HAP-1 (cell line): ENCODE measurements around the gene TOMM6.
"Not testable (repeated sequence)": the region's sequence is repeated elsewhere in the genome, so short reads cannot be mapped to it uniquely, and the experiment has no call there.

Experiments
- DNase-seq, 2 experiments: peaks; one replicate each; pipeline ENCODE4 v3.0.0-alpha.2; 2016 to 2020; ENCODE audit warnings: low spot score in 2 of 2
- H3K27me3 ChIP-seq: fragments of 250-450 bp; sonication (Bioruptor Pico); 2 replicates; pipeline ENCODE4 v1.5.1; 2020; ENCODE audit warnings: low read depth, mild to moderate bottlenecking, moderate library complexity
- H3K36me3 ChIP-seq: fragments of 250-450 bp; sonication (Bioruptor Pico); replicated peaks from 2 replicates; pipeline ENCODE4 v1.5.1; 2020; ENCODE audit warnings: mild to moderate bottlenecking
- H3K4me1 ChIP-seq: fragments of 250-450 bp; sonication (Bioruptor Pico); 2 replicates; pipeline ENCODE4 v1.5.1; 2020; ENCODE audit warnings: mild to moderate bottlenecking
- H3K4me3 ChIP-seq: fragments of 250-450 bp; sonication (Bioruptor Pico); 2 replicates; pipeline ENCODE4 v1.5.1; 2020; ENCODE audit warnings: mild to moderate bottlenecking, moderate library complexity
- H3K9me3 ChIP-seq: fragments of 250-450 bp; sonication (Bioruptor Pico); 2 replicates; pipeline ENCODE4 v1.5.1; 2020; ENCODE audit warnings: mild to moderate bottlenecking, moderate library complexity
- in situ Hi-C: fragments of 300-500 bp; cut with MboI; formaldehyde crosslinking; loops from 3 replicates; pipeline ENCODE4 v1.14.3; 2020; ENCODE audit warnings: low sequenced_read_pairs, inconsistent platforms, mixed read lengths

TOMM6 gene

GRCh38 chr6:41811946-41812345 lies 24.5 kb downstream of the TOMM6 start:
- DNase-seq, H3K27me3 ChIP-seq, H3K4me3 ChIP-seq, H3K4me1 ChIP-seq, in situ Hi-C loops, H3K9me3 ChIP-seq, H3K36me3 ChIP-seq: not testable (repeated sequence)

DNA sequence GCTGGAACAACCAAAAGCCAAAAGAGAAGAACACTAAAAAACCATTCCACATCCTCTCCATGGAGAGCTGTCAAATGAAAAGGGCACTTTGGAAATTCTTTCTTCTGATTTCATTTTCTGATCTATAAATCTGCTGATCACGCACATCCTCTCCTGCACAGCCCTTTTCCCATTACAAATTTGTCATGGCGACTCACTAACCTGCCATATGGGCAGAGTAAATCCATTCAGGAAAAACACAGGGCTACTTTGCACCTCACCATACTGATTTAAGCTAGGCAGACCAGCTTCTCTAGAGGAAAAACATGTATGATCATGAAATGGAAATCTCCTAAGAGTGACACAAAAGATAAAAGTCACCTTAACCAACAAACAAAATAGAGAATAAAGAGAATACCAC lies 26.0 kb downstream of the TOMM6 start:
- no peak overlapping the region for H3K4me3 ChIP-seq
- H3K9me3 ChIP-seq, result no peaks in the 10 kb centered on the region
- 0 out of 2 replicates have a peak, but pooled peaks cover 2% of the 10 kb centered on the region for H3K4me1 ChIP-seq
- no peaks in the 10 kb centered on the region; the same call in 1 of the 2 replicates for H3K27me3 ChIP-seq
- no peak for DNase-seq
- in situ Hi-C loops, result no loop called here
- no peaks in the 10 kb centered on the region for H3K36me3 ChIP-seq

DNA sequence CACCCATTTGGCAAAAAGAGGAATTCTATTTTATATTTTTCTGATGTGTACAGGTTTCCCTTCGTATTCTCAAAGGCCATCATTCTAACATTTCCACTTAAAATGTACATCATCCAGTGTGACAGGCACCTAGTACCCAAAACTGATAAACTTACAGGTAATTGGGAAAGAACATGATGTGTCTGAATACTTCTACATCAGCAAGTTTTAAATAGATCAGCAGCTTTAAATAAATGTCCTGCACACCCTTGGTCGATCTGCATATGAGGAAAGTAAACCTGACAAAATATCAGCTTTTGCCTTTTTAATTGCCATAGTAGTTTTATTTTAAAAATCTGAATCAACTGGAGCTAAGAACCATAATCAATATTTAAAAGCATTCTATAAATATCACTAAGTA lies 26.5 kb downstream of the TOMM6 start:
- Histone ChIP-seq H3K9me3 (no peaks in the 10 kb centered on the region), H3K36me3 (no peaks in the 10 kb centered on the region), H3K4me3 (no peak overlapping the region), H3K4me1 (0 out of 2 replicates have a peak, but pooled peaks cover 2% of the 10 kb centered on the region), H3K27me3 (no peaks in the 10 kb centered on the region; the same call in 1 of the 2 replicates)
- in situ Hi-C loops, result no loop called here
- DNase-seq, result no peak

DNA sequence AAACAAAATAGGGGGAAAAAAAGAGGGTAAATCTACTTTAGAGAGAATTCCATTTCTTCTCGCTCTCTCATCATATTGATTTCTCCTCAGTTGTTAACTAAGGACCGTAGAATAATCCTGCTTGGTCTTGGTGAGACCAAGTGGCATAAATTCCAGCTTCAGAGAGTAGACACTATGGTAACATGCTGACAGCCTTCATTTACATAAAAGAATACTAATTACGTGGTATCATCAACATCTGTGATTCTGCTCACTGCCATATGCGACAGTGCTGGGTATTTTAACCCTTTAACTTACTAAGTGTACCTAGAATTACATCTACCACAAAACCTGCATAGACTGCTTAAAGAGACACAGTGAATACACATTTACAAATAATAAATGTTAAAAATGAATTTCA lies 27.1 kb downstream of the TOMM6 start:
- H3K4me1 ChIP-seq, result 0 out of 2 replicates have a peak, but pooled peaks cover 2% of the 10 kb centered on the region
- no peak overlapping the region for H3K4me3 ChIP-seq
- no peak for DNase-seq
- H3K27me3 ChIP-seq, result no peaks in the 10 kb centered on the region; the same call in 1 of the 2 replicates
- H3K9me3 ChIP-seq, result no peaks in the 10 kb centered on the region
- H3K36me3 ChIP-seq, result no peaks in the 10 kb centered on the region
- in situ Hi-C loops, result no loop called here

DNA sequence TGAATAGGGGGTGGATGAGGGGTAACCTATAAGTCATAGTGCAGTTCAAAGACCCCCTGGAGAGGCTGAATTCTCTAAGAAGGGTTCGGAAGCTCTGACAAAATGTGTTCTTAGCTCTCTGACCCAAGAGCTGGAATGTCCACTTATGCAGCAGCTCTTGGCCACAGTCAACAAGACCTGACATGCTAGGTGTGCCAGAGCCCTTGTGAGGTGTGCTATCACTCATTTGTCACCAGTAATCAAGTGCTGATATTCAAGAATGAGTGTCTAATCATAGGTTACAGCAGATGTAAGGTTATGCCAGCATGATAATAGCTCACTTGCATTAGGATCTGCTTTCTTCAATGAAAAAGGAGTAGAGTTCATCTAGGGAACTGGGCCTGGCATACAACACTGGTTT lies 28.1 kb downstream of the TOMM6 start:
- Histone ChIP-seq H3K4me3 (no peak overlapping the region), H3K4me1 (0 out of 2 replicates have a peak, but pooled peaks cover 2% of the 10 kb centered on the region), H3K9me3 (no peaks in the 10 kb centered on the region), H3K27me3 (no peaks in the 10 kb centered on the region; the same call in 1 of the 2 replicates), H3K36me3 (no peaks in the 10 kb centered on the region)
- no peak for DNase-seq
- in situ Hi-C loops, result no loop called here

- H3K27me3 ChIP-seq, result no peaks in the 10 kb centered on the region; the same call in 1 of the 2 replicates
- no peak for DNase-seq
These were observed 31.0 kb downstream of the TOMM6 start for GRCh38 chr6:41818271-41819054.

DNA sequence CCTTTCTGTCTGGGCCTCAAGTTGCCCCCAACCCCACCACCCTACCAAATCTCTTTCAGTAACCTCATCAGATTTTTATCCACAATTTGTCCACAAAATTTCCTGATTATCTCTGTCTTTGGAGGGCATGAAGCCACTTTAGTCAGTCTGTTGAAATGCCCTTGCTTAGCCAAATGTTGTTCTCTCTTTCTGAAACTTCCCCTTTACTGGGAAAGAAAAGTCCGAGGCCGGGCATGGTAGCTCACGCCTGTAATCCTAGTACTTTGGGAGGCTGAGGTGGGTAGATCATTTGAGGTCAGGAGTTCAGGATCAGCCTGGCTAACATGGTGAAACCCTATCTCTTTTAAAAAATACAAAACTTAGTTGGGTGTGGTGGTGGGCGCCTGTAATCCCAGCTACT lies 33.8 kb downstream of the TOMM6 start:
- no peak for DNase-seq
- Histone ChIP-seq H3K4me1 (no peaks in the 10 kb centered on the region), H3K27me3 (no peaks in the 10 kb centered on the region), H3K36me3 (no peaks in the 10 kb centered on the region), H3K9me3 (no peaks in the 10 kb centered on the region), H3K4me3 (no peak overlapping the region)
- in situ Hi-C loops, result no loop called here

More at GRCh38 chr6:41818271-41819054, 31.0 kb downstream of the TOMM6 start:
- Histone ChIP-seq H3K36me3 (no peaks in the 10 kb centered on the region), H3K9me3 (no peaks in the 10 kb centered on the region), H3K4me1 (no peaks in the 10 kb centered on the region), H3K4me3 (no peak overlapping the region)
- in situ Hi-C loops, result no loop called here

GRCh38 chr6:41822021-41822420 lies 34.5 kb downstream of the TOMM6 start:
- Histone ChIP-seq H3K36me3 (no peaks in the 10 kb centered on the region), H3K9me3 (no peaks in the 10 kb centered on the region), H3K4me1 (no peaks in the 10 kb centered on the region), H3K4me3 (no peak overlapping the region), H3K27me3 (no peaks in the 10 kb centered on the region)
- DNase-seq, result no peak
- in situ Hi-C loops, result no loop called here

DNA sequence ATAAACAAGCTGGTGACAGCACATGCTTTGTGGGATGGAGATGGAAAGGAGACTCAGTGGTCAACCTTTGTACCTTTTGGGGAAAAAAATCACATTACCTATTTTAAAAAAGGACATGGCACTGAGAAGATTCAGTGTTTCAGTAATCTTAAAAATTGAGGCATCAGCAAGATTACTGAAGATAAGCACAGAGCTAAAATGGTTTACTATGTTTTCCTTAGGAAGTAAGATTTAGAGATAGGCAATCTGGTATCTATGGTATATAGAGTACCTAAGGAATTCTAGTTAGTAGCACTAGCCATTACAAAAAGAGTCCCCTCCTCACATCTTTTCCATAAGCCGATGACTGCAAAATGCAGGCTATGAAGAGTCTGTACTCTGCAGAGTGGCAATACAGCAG lies 35.7 kb downstream of the TOMM6 start:
- Histone ChIP-seq H3K4me1 (no peaks in the 10 kb centered on the region), H3K27me3 (no peaks in the 10 kb centered on the region), H3K9me3 (no peaks in the 10 kb centered on the region), H3K4me3 (no peak overlapping the region), H3K36me3 (no peaks in the 10 kb centered on the region)
- DNase-seq, result no peak
- in situ Hi-C loops, result no loop called here

DNA sequence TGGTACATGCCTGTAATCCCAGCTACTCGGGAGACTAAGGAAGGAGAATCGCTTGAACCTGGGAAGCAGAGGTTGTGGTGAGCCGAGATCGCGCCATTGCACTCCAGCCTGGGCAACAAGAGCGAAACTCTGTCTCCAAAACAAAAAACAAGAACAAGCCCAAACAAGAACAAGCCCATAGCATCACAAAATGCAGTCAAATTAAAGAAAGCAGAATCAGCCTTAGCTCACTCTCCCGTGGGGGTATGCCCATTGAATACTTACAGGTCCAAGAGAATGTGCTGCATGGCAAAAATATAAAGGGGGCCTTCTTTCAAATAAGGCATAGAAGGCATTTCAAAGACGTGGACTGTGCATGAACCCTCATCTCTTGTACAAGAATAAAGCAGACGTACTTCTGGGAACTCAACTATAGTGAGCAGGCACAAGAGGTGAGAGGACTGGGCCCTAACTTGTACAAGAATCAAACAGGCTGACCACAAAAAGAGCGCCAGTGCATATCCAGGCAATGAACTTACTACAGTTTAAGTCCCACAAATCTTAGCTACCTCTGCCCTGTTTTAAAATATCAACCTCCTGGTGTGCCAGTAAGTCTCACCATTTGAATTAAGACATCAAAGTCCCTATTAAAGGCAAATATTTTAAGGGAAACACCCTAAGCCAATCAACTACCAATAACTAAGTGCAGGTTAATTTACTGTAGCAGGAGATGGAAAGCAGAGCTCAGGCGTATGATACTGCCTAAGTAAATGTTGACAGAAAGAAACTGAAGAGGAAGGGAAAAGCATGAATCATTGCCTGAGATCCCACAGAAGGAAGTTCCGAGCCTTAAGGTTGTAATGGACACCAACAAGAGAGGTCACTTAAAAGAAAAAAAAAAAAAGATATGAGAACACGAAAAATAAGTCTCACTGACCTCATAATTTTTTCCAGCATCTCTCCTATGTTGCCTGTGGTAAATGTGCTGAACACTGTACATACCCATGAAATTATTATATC lies 37.4 kb downstream of the TOMM6 start:
- Histone ChIP-seq H3K4me1 (no peaks in the 10 kb centered on the region), H3K9me3 (no peaks in the 10 kb centered on the region), H3K36me3 (no peaks in the 10 kb centered on the region), H3K4me3 (no peak overlapping the region), H3K27me3 (no peaks in the 10 kb centered on the region)
- DNase-seq, result no peak
- in situ Hi-C loops, result no loop called here

DNA sequence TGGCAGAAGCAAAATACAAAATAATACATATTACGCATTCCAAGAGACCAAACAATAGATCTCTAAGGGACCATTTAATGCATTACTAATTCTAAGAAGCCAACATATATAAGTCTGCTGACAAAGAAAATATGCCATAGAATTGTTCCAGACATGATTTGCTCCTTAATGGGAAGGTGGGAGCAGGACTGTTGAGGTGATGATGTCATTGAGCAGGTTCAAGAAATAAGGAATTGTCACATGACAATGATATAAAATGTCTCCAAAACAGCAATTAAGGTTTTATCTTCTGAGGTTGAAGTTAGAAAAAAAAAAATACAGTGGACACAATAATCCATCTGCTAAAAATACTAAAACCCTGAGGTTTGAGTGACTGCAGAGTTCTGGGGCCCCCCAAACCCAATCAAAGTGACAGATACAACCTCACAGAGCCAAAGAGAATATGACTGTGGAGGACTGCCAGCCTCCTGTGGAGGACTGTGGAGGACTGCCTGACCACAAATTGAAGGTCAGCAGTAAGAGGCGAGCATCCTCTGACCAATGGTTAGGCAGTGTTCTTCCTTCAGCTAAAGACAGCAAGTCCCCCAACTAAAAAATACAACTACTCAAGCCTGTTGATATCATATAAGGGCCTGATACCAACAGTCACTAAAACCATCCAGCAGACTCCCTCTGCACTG lies 39.0 kb downstream of the TOMM6 start:
- no peaks in the 10 kb centered on the region for H3K36me3 ChIP-seq
- in situ Hi-C loops, result no loop called here
- no peaks in the 10 kb centered on the region for H3K27me3 ChIP-seq
- no peak overlapping the region for H3K4me3 ChIP-seq
- no peaks in the 10 kb centered on the region for H3K9me3 ChIP-seq
- no peak for DNase-seq
- H3K4me1 ChIP-seq, result no peaks in the 10 kb centered on the region

DNA sequence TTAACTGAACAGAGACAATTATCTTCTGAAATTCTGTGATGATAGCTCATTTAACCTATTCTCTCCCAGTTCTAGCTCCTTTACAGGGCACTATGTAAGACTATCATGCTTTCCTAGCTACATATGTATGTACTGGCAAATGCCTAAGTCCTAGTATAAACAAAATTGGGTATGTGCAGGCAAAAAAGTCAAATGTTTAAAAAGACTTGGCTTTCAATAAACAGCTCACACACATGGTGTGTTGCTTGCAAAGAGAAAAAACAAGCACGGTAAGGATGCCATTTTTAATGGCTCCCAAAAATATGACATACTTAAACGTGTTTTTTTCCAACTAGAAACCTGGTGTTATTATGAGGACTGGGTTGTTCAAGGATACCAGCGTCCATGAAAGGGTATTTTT lies 44.8 kb downstream of the TOMM6 start:
- in situ Hi-C loops, result no loop called here
- no peak for DNase-seq
- Histone ChIP-seq H3K4me1 (no peaks in the 10 kb centered on the region), H3K27me3 (no peaks in the 10 kb centered on the region), H3K36me3 (no peaks in the 10 kb centered on the region), H3K4me3 (no peak overlapping the region), H3K9me3 (no peaks in the 10 kb centered on the region)

DNA sequence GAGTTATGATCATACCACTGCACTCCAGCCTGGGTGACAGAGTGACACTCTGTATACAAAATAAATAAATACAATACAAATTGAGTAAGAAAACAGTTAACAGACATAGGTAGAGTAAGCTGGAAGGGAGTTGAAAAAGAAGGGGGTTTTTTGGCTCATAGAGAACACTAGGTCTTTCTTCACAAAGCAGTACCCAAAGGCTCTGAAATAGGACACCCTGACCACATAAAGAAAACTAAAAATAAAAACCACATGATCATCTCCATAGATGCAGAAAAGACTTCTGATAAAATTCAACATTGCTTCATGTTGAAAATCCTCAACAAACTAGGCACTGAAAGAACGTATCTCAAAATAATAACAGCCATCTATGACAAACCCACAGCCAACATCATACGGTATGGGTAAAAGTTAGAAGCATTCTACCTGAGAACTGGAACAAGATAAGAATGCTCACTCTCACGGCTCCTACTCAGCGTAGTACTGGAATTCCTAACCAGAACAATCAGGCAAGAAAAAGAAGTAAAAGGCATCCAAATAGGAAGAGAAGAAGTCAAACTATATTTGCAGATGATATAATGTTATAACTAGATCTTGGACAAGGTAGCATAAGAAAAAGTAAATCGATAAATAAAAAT lies 48.6 kb downstream of the TOMM6 start:
- Histone ChIP-seq H3K4me3 (no peak overlapping the region), H3K27me3 (no peaks in the 10 kb centered on the region), H3K4me1 (no peaks in the 10 kb centered on the region), H3K36me3 (no peaks in the 10 kb centered on the region), H3K9me3 (no peaks in the 10 kb centered on the region)
- in situ Hi-C loops, result no loop called here
- no peak for DNase-seq
